Activated CD8-positive, alpha-beta memory T cell treated with anti-CD3 and anti-CD28 coated beads for 1 hour (primary cell): ENCODE data around the gene DNAJC6.

ENCODE experiments used
- DNase-seq, 2 donors: peaks; one replicate each; pipeline ENCODE4 v3.0.0-alpha.2; 2020; ENCODE audit warnings: low read depth in 1 of 2; ENCODE audit errors: extremely low read depth in 1 of 2

Gene DNAJC6

DNA sequence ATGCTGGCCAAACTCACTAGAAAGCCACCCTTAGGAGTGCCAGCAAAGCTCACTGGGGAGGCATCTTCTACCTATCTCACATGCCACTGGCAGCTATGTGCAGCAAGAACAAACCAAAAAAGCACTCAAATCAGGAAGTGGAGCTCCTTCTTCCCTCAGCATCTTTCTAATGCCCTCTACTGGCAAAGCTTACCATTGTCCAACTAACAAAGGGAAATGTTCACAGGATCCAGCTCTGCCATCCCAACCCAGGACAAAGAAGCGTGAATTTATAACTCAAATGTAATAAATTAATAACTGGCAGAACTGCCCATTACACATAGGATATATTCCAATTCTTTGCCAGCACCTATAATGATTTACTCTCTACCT is 150.0 kb downstream of the DNAJC6 start:
- no peak for DNase-seq
